GM21576 (cell line): ENCODE data around the gene SLC5A5.

ENCODE experiments used
- ATAC-seq: cut with Tn5 transposase; IDR thresholded peaks from one replicate; pipeline ENCODE4 v1.9.1; 2021; ENCODE audit warnings: mild to moderate bottlenecking, moderate library complexity; ENCODE audit not compliant: unreplicated experiment

SLC5A5 gene

GRCh38 chr19:17871878-17872250 lies at the start of gene SLC5A5:
SLC5A5 (plus strand) TSS chr19:17871945; CDS start chr19:17872320, 375 bp downstream.
- ATAC-seq: no peak

- ATAC-seq: no peak
Observed at GRCh38 chr19:17824339-17824738, 47.4 kb upstream of the SLC5A5 start.

GRCh38 chr19:17826508-17827056 lies 45.2 kb upstream of the SLC5A5 start:
- ATAC-seq: no peak

GRCh38 chr19:17829855-17830566 lies 41.7 kb upstream of the SLC5A5 start:
- no peak for ATAC-seq

GRCh38 chr19:17830567-17831418 lies 41.0 kb upstream of the SLC5A5 start:
- no peak for ATAC-seq

GRCh38 chr19:17831419-17831888 lies 40.3 kb upstream of the SLC5A5 start:
- ATAC-seq: no peak

GRCh38 chr19:17832443-17833208 lies 39.1 kb upstream of the SLC5A5 start:
- no peak for ATAC-seq

GRCh38 chr19:17834350-17835181 lies 37.2 kb upstream of the SLC5A5 start:
- no peak for ATAC-seq

GRCh38 chr19:17835182-17836006 lies 36.4 kb upstream of the SLC5A5 start:
- no peak for ATAC-seq

- ATAC-seq: no peak
Observed at GRCh38 chr19:17836530-17836929, 35.2 kb upstream of the SLC5A5 start.

- no peak for ATAC-seq
Observed at GRCh38 chr19:17837972-17838371, 33.8 kb upstream of the SLC5A5 start.

GRCh38 chr19:17840019-17840418 lies 31.7 kb upstream of the SLC5A5 start:
- ATAC-seq: no peak

- no peak for ATAC-seq
Observed at GRCh38 chr19:17841371-17841809, 30.4 kb upstream of the SLC5A5 start.

GRCh38 chr19:17841810-17842662 lies 29.7 kb upstream of the SLC5A5 start:
- ATAC-seq: no peak

GRCh38 chr19:17842663-17843291 lies 29.0 kb upstream of the SLC5A5 start:
- no peak for ATAC-seq

- no peak for ATAC-seq
Observed at GRCh38 chr19:17843292-17843827, 28.4 kb upstream of the SLC5A5 start.

GRCh38 chr19:17843908-17844490 lies 27.7 kb upstream of the SLC5A5 start:
- ATAC-seq: no peak
